GM18511 (cell line): ENCODE data around the gene HECA.
"Not testable (repeated sequence)": the region's sequence is repeated elsewhere in the genome, so short reads cannot be mapped to it uniquely, and the experiment has no call there.

ENCODE experiments used
- ATAC-seq: cut with Tn5 transposase; IDR thresholded peaks from one replicate; pipeline ENCODE4 v1.9.1; 2021; ENCODE audit warnings: mild to moderate bottlenecking, moderate library complexity; ENCODE audit not compliant: unreplicated experiment

The HECA gene, protein sequence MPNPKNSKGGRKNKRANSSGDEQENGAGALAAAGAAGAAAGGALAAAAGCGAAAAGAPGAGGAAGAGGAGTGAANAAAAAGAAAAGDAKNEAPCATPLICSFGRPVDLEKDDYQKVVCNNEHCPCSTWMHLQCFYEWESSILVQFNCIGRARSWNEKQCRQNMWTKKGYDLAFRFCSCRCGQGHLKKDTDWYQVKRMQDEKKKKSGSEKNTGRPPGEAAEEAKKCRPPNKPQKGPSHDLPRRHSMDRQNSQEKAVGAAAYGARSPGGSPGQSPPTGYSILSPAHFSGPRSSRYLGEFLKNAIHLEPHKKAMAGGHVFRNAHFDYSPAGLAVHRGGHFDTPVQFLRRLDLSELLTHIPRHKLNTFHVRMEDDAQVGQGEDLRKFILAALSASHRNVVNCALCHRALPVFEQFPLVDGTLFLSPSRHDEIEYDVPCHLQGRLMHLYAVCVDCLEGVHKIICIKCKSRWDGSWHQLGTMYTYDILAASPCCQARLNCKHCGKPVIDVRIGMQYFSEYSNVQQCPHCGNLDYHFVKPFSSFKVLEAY

DNA sequence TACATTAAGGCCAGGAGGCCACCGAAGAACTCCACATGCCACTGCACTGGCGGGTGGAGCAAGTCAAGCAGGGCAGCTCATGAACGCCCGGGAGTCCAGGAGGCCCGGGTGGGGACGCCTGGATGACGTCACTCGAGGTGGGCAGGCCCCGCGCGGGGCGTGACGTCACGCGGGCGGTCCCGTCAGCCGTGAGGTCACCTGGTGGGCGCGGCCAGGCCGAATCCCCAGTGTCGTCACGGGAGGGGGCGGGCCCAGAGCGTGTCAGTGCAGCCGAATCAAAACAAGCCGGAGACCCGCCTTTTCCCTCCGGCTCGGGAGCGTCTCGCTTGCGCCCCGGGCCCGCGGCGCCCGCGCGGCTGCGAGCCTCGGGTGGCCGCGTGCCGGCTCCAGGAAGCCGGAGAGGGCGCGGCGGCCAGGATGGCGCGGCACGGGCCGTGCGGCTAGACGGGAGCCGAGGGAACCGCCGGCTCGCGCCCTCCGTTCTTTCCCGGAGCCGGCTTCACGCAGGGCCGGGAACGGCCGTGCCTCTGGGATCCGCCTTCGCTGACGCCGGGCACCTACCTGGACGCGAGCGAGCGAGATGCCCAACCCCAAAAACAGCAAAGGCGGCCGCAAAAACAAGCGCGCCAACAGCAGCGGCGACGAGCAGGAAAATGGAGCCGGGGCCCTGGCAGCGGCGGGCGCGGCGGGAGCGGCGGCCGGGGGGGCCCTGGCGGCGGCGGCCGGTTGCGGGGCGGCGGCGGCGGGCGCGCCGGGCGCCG, at the start of gene HECA:
Gene HECA (plus strand): TSS at position 264 of the 761 bp plus-strand sequence. CDS start 317 bp downstream, at position 581.
- peak; percentile 85 for ATAC-seq

DNA sequence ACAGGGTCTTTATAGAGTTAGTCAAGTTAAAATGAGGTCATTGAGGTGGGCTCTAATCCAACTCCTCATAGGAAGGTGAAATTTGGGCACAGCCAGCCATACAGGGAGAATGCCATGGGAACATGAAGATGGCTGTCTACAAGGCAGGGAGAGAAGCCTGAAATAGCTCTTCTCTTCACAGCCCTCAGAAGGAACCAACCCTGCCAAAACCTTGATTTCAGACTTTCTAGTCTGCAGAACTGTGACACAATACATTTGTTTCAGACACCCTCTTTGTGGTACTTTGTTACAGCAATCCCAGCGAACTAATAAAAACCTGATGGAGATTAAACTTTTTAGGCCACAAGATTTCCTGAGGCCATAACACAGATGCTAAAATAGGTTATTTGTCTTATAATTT, 43.1 kb upstream of the HECA start:
- ATAC-seq: no peak

DNA sequence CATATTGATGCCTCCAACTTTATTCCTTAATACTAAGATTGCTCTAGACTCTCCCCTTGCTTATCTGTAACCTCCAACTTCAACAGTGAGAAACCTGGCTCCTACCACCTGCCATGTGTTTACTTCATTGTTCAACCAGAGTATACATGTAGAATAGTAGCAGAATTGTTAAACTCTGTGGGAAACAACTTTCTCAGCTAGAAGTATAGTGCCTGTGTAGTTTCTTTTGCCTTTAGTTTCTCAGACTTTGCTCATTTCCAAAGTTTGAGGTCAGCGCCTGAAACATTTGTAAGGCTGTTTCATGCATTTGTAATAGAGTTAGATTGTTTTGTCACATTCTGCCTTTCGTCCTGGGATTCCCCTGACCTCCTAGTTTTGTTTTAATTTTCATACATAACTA, 34.9 kb upstream of the HECA start:
- ATAC-seq: peak; percentile 82

DNA sequence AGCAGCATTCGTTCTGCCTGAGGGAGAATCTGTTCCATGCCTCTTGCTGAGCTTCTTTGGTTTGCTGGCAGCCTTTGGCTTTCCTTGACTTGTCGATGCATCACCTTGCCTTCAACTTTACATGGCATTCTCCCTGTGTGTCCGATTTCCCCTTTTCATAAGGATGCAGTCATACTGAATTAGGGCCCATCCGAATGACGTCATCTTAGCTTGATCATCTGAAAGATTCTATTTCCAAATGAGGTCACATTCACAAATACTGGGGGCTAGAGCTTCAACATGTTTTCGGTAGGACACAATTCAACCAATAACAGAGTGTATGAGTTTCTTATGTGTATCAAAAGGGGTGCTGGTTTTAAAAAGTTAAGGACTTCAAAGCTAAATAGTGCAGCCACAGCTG, 27.8 kb upstream of the HECA start:
- ATAC-seq: no peak

DNA sequence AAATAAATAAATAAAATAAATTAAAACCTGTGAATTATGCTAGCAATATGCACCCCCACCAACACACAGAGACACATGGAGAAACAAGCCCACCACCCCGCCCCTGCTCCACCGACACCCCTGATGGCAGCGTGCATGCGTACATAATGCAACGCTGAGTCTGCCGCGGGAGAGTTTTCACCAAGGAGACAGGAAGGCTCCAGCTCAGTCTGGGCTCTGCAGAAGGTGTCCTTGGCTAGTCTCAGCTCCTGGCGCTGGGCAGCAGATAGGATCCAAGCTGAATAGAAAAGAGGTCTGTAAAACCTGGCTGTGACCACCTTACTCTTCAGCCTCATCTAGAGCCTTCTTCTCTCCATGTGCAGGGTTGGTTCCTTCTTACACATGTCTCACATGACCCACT, 26.5 kb upstream of the HECA start:
- no peak for ATAC-seq

DNA sequence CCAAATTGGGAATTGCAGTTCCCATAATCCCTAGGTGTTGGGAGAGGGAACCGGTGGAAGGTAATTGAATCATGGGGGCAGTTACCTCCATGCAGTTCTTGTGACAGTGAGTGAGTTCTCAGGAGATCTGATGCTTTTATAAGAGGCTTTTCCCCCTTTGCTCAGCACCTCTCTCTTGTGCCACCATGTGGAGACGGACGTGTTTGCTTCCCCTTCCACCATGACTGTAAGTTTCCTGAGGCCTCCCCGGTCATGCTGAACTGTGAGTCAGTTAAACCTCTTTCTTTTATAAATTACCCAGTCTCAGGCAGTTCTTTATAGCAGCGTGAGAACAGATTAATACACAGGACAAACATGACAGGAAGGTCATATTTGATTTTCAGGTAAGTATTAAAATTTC, 25.3 kb upstream of the HECA start:
- no peak for ATAC-seq

DNA sequence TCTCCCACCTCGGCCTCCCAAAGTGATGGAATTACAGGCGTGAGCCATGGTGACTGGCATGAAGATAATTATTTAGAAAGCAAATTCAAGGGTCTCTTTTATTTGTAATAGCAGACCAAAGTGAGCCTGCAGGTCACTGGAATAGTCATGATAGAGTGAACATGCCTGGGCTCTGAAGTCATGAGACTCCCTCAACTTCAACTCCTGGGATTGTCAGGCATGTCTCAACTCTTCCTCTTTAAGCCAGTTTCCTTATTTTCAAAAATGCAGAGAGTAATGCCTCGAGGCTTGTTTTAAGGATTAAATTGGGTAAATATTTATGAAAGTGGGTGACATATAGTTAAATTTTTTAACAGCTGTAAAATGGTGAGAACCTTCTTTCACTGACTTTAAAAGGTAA, 22.7 kb upstream of the HECA start:
- no peak for ATAC-seq

DNA sequence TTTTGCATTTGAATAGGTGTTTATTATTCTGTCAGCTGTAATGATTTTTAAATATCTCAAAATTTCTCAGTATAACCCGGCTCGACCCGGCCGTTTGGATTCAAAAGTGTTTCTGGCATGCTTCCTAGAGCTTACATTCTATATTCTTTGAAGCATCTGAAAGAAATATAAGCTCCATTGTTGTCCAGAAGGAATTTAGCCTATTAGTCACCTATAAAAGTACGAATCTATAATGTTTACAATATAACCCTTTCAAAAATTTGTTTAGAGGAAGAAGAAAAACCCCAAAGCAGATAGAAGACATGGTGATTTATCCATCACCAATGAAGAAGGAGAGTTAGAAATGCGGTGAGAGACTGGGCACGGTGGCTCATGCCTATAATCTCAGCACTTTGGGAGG, 22.3 kb upstream of the HECA start:
- ATAC-seq: no peak

DNA sequence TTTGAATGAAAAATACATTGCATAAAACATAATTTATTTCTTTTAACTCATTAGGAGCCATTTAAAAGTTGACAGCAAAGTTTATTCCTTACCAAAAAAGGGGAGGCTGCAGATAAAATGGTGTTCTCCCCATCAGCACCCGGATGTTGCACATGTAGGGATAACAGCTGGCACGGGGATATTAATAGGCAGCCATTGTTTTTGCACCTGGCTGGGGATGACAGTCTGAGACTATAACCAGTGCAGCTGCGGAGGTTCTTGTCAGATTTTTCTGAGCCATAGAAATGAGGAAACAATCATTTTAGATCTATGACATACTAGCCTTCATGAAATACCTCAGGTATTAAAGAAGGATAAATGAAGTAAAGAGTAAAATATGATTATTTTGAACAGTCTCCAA, 20.1 kb upstream of the HECA start:
- ATAC-seq: no peak

DNA sequence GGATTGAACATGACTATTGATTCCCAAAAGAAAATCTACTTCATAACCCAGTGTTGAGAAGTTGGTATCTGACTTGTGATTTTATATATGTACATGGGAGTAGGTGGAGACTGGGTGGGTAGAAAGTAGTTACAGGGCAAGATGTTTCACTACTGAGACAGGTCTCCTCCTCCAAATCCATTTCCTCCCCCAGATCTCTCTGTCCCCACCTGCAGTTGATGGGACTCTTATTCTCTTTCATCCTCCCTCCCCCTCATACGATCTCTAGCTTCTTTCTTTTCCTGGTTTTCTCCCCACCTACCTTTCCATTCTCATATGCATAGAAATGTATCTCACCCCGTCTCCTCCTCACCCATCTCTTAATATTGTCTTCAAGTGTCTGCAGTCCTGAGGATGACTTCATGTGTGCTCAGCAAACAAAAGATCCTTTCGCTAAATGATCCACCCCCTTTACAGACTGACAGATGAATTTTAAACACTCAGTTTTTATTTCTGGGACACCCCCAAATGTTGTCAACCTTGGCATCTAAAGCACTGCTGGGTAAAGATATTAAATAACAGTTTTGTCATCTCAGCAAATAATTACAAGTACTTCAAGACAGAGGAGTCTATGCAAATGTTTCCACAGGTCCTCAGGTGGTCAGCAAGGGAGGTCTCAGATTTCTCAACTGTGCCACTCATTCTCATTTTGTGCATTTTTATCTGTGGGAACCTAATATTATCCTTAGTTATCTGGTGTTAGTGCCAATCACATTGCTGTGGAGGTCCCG, 18.7 kb upstream of the HECA start:
- no peak for ATAC-seq

DNA sequence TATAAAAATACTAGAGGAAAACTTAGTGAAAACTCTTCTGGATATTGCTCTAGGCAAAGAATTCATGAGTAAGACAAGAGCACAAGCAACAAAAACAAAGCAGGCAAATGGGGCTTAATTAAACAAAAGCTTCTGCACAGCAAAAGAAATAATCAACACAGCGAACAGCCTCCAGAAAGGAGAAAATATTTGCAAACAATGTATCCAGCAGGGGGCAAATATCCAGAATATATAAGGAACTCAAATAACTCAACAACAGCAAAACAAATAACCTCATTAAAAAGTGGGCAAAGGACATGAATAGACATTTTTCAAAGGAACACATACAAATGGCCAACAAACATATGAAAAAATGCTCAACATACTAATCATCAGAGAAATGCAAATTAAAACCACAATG, 17.1 kb upstream of the HECA start:
- ATAC-seq: no peak

DNA sequence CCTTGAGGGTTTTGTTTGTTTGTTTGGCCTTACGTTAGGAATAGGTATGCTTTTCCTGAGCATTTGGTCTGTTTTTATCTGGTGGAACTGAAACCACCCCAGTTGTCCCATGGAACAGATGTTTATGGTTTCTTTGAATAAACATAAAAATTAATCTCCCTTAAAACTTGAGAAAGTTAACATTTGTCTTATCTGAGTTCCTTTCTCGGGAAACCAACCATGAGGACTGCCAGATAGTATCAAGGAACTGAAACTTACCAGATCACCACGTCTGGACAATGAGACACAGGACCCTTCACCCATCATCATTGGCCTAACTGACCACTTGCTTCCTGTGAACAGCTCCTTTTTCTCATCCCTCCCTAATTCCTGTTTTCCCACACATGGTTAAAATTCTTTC, 15.3 kb upstream of the HECA start:
- ATAC-seq: no peak

DNA sequence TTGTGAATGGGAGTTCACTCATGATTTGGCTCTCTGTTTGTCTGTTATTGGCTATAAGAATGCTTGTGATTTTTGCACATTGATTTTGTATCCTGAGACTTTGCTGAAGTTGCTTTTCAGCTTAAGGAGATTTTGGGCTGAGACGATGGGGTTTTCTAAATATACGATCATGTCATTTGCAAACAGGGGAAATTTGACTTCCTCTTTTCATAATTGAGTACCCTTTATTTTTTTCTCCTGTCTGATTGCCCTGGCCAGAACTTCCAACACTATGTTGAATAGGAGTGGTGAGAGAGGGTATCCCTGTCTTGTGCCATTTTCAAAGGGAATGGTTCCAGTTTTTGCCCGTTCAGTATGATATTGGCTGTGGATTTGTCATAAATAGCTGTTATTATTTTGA, 12.1 kb upstream of the HECA start:
- not testable (repeated sequence) for ATAC-seq

DNA sequence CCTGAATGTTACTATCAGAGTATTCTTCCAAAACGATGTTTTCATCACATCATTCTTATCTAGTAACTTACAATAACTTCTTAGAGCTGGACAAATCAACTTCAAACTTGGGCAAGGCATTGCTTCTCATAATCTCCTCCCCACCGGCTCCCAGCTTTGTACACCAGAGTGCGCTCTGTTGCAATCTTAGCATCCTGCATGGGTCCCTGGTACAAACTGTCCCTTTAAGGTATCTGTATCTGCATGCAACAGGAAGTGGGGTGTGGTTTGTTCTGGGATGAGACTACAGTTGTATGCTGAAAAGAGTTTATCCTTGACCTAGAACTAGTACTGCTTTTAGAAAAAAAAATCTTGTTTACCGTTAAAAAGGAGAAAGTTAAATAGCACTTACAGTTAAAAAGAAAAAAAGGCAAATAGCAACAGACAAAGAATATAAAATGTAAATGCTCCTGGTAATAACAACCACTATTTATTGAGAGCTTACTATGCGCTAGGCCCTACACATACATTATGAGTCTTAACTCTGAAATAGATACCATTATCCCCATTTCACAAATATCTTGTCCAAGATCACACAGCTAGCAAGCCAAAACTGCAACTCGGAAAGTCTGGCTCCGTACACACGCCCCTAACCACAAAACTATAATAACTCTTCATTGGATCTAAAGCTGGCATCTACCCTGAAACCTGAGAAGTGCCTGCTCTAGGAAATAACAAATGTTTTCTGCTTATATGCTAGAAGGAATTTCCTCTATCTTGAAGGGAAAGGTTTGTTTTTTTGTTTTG, 9.8 kb upstream of the HECA start:
- peak; percentile 100 for ATAC-seq

DNA sequence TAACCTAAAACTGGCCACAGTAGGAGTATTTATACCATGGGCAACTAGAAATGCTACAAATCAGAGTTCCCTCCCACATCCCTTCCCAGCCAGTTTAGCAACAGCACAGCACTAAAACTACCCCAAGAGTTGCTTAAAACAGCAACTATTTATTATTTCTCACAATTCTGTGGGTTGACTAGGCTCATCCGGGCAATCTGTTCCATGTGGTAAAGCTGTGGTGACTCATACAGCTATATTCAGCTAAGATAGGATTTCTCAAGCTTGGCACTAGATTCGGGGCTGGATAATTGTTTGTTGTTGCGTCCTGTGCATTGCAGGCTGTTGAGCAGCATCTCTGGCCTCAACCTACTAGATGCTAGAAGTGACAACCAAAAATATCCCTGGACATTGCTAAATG, 8.6 kb upstream of the HECA start:
- ATAC-seq: no peak

DNA sequence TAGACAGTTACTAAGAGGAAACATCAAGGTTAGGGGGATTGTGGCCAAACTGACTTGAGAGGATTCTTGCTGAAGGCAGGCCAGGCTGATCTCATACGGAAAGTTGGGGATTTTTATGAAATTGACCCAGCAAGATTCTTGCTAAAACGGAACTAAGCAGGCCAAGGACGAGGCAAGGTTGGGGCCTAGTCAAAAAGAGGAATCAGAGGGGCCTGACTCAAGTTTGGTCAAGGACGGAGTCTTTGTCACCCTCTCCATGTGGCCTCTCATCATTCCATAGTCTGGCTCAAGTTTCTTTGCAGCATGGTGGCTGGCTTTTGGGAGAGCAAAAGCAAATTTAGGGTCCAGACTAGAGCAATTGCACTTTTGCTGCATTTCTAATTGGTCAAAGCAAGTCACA, 7.9 kb upstream of the HECA start:
- ATAC-seq: no peak

DNA sequence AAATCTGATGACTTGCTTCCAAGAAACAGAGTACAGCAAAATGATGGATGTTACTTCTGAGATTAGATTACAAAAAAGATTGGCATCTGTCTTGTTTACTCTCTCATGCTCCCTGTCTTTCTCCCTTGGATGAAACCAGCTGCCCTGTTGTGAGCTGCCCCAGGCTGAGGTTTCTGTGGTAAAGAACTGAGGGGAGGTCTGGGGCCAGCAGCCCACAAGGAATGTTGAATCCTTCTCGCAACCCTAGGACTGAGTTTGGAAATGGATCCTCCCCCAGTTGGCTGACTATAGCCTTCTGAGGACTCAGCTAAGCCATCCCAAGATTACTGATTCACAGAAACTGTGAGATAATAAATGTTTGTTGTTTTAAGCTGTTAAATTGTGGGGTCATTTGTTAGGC, 5.6 kb upstream of the HECA start:
- ATAC-seq: no peak

DNA sequence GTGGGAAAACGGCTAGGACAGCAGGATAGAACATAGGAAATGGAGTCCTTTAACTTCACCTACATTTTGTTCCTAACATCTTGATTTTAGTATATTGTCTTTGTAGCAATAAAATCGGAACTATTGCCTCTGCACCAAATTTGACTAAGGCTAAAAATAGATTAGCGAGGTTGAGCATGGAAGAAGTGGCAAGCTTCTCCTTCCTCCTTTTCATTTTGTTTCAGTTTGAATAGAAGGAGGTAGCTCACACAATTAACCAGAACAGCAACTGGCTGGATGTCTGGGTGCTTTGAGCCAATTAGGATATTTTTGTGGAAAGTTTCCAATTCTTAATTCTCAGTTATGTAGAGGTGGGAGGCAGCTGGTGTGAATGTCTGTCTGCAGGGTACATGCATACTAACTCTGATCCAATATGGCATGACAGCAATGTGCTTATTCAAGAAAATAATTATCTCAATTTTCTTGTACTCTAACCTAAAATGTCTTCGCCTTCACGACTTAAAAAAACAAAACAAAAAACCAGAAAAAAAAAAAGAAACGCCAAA, 3.1 kb upstream of the HECA start:
- no peak for ATAC-seq

DNA sequence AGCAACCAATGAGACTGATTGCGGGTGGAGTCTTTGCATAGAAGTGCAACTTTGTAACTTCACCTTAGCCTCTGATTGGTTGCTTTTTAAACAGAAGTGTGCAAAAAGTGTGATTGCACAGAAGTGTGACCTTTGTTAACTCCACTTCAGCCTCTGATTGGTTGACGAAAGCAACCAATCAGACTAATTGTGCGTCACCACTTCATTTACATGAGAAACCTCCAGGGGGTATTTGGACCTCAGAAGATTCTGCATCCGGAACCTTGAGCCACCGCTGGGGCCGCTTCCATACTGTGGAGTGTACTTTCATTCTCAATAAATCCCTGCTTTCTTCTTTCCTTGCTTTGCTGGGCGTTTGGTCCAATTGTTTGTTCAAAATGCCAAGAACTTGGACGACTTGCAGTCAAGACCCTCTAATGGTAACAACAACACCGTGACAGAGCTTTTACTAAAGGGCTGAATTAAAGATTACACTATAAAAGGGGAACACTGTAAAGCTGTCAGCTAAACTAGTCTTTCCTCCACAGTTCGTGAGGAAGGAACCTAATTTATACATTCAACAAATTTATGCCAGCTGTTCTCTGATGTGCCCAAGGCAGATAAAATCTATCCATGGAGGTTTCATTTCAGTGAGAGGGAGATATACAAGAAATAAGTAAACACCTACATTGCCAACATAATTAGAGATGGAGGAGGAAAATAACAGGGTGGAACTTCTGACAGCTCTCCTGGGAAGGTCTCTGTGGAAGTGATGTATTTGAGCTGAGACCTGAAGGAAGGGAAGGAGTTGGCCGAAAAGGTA, 1.4 kb upstream of the HECA start:
- ATAC-seq: no peak

DNA sequence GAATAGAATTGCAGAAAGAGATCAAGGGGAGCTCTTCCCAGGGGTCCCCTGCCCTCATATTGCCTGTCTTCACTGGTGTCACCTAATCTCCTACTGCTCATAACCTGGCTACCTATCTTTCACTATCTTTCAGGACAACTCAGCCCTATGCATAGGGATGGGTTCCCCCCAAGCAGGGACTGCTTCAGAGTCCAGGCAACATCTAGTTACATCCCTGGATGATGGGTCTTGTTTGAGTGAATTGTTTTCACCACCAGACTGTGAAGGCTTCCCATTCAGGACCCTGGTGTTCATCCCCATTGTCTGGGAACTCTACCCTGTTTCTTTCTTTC, 850 bp upstream of the HECA start:
- no peak for ATAC-seq
